HCT116 (cell line): ENCODE data around the gene GAL3ST3. TPM values are rescaled to one million over a fixed set of nuclear protein-coding genes. Genes with fewer than 3 reads are reported as not detected.
A peak's percentile ranks its signal among the peaks of the same experiment; 100 is the strongest.

Source experiments
- ATAC-seq: fragments of 200-7000 bp; cut with Tn5 transposase; 2 replicates; pipeline ENCODE4 v1.9.1; 2020; ENCODE audit warnings: mild to moderate bottlenecking, moderate library complexity
- BruUV-seq: library from RNA; stranded (reverse); fragments of 400-500 nt; replicated peaks from 2 replicates; lab custom pipeline; 2021; lab: Mats Ljungman, UMichigan
- CTCF ChIA-PET: fragments of 300-600 bp; sonication (Branson Sonifier 250); formaldehyde crosslinking; loops from one replicate; lab custom pipeline; 2021; ENCODE audit warnings: antibody characterized with exemption; lab: Charles Lee
- POLR2A ChIA-PET: fragments of 300-600, 350-600 bp; sonication (Branson Sonifier 250); formaldehyde crosslinking; loops from one replicate; lab custom pipeline; 2021; ENCODE audit warnings: antibody characterized with exemption; lab: Charles Lee
- RAD21 ChIA-PET, 2 experiments: fragments of 300-600 bp; sonication (Branson Sonifier 250); formaldehyde crosslinking; loops; one replicate each; lab custom pipeline; 2023; ENCODE audit warnings: low total read pairs in 2 of 2; ENCODE audit not compliant: uncharacterized antibody in 2 of 2, unreplicated experiment in 2 of 2, low non-redundant PET in 1 of 2; lab: Charles Lee
- DNase-seq: peaks from one replicate; pipeline ENCODE4 v3.0.0-alpha.2; 2010; ENCODE audit warnings: low read depth, low spot score
- H2AFZ ChIP-seq: fragments of 200-600 bp; shearing (Covaris generic), sonication (generic); 2 replicates; pipeline ENCODE4 v1.6.1; 2017; ENCODE audit warnings: low read depth, mixed run types, mixed read lengths, antibody characterized with exemption, low read length; ENCODE audit not compliant: poor library complexity, severe bottlenecking
- H3K27ac ChIP-seq: 2 replicates; pipeline ENCODE4 v1.5.1; 2012; ENCODE audit warnings: low read depth, low read length
- H3K27me3 ChIP-seq: fragments of 200-600 bp; sonication (generic); 2 replicates; pipeline ENCODE4 v1.6.1; 2016; ENCODE audit warnings: mixed run types, low read length, mixed read lengths; ENCODE audit not compliant: insufficient read depth
- H3K36me3 ChIP-seq, 2 experiments: fragments of 200-500 bp in 1 of 2; fragments of 200-600 bp in 1 of 2; sonication (Bioruptor generic) in 1 of 2; sonication (generic) in 1 of 2; 2 replicates each; pipeline versions ENCODE4 v1.5.1 to v1.6.1; 2014 to 2016; ENCODE audit warnings: low read length in 2 of 2, inconsistent platforms in 1 of 2, mixed read lengths in 1 of 2, mixed run types in 1 of 2; ENCODE audit not compliant: insufficient read depth in 2 of 2, control insufficient read depth in 1 of 2
- H3K4me1 ChIP-seq, 2 experiments: fragments of 200-600 bp in 1 of 2; sonication (generic) in 1 of 2; 2 replicates each; pipeline versions ENCODE4 v1.5.1 to v1.6.1; 2012 to 2017; ENCODE audit warnings: low read length in 2 of 2, inconsistent platforms in 1 of 2, mild to moderate bottlenecking in 1 of 2, mixed read lengths in 1 of 2, mixed run types in 1 of 2, moderate library complexity in 1 of 2; ENCODE audit not compliant: insufficient read depth in 2 of 2, control insufficient read depth in 1 of 2
- H3K4me2 ChIP-seq: fragments of 200-600 bp; sonication (generic); 2 replicates; pipeline ENCODE4 v1.6.1; 2017; ENCODE audit warnings: mixed run types, low read length, mixed read lengths
- H3K4me3 ChIP-seq, 2 experiments: fragments of 200-600 bp in 1 of 2; sonication (generic) in 1 of 2; replicated peaks in 1 of 2; 2 replicates each; pipeline ENCODE4 v1.5.1; 2011 to 2016; ENCODE audit warnings: low read length in 2 of 2, control low read depth in 1 of 2, low read depth in 1 of 2, mild to moderate bottlenecking in 1 of 2, mixed read lengths in 1 of 2, mixed run types in 1 of 2
- H3K79me2 ChIP-seq: fragments of 200-600 bp; sonication (generic); 2 replicates; pipeline ENCODE4 v1.6.1; 2017; ENCODE audit warnings: mild to moderate bottlenecking, mixed run types, low read length, moderate library complexity, mixed read lengths; ENCODE audit not compliant: insufficient read depth
- H3K9ac ChIP-seq: fragments of 200-600 bp; sonication (generic); 2 replicates; pipeline ENCODE4 v1.6.1; 2016; ENCODE audit warnings: low read length, mixed read lengths
- H3K9me2 ChIP-seq: fragments of 200-600 bp; sonication (generic), shearing (Covaris generic); 2 replicates; pipeline ENCODE4 v1.6.1; 2017; ENCODE audit warnings: mixed run types, mild to moderate bottlenecking, moderate library complexity; ENCODE audit not compliant: insufficient read depth
- H3K9me3 ChIP-seq, 2 experiments: fragments of 200-500 bp in 1 of 2; fragments of 200-600 bp in 1 of 2; sonication (Bioruptor generic) in 1 of 2; sonication (generic) in 1 of 2; 2 replicates each; pipeline ENCODE4 v1.6.1; 2014 to 2017; ENCODE audit warnings: low read length in 2 of 2, mixed read lengths in 2 of 2, inconsistent platforms in 1 of 2, low read depth in 1 of 2, mild to moderate bottlenecking in 1 of 2, mixed run types in 1 of 2, moderate library complexity in 1 of 2; ENCODE audit not compliant: control insufficient read depth in 1 of 2, insufficient read depth in 1 of 2
- H4K20me1 ChIP-seq: fragments of 200-600 bp; sonication (generic), shearing (Covaris generic); 2 replicates; pipeline ENCODE4 v1.6.1; 2017; ENCODE audit warnings: mixed run types, mild to moderate bottlenecking, moderate library complexity; ENCODE audit not compliant: insufficient read depth
- intact Hi-C: fragments of 100-400 bp; cut with micrococcal nuclease; formaldehyde crosslinking; loops from 2 replicates; pipeline ENCODE4 v1.10.0; 2022
- total RNA-seq: library from RNA; stranded (reverse); gene quantifications from one replicate; pipeline ENCODE4 v1.2.1, GENCODE V29; 2021; ENCODE audit not compliant: unreplicated experiment
- TF ChIP-seq, protein P1 (sequence below): IDR thresholded peaks from 2 replicates; pipeline ENCODE4 v1.6.1; 2012
- TF ChIP-seq, protein P2 (sequence below), 3 experiments: fragments of 200-600 bp in 1 of 3; sonication (generic) in 1 of 3; IDR thresholded peaks in 2 of 3; conservative IDR thresholded peaks in 1 of 3; 2 replicates each; pipeline ENCODE4 v1.5.1; 2012 to 2017; ENCODE audit warnings: low read depth in 2 of 3, low read length in 2 of 3, antibody characterized with exemption in 1 of 3, borderline replicate concordance in 1 of 3, control low read depth in 1 of 3, mild to moderate bottlenecking in 1 of 3, mixed read lengths in 1 of 3, mixed run types in 1 of 3, moderate library complexity in 1 of 3; ENCODE audit not compliant: insufficient read depth in 1 of 3

GAL3ST3 gene
- total RNA-seq, 1 experiment from 2014 or later, result not detected

DNA sequence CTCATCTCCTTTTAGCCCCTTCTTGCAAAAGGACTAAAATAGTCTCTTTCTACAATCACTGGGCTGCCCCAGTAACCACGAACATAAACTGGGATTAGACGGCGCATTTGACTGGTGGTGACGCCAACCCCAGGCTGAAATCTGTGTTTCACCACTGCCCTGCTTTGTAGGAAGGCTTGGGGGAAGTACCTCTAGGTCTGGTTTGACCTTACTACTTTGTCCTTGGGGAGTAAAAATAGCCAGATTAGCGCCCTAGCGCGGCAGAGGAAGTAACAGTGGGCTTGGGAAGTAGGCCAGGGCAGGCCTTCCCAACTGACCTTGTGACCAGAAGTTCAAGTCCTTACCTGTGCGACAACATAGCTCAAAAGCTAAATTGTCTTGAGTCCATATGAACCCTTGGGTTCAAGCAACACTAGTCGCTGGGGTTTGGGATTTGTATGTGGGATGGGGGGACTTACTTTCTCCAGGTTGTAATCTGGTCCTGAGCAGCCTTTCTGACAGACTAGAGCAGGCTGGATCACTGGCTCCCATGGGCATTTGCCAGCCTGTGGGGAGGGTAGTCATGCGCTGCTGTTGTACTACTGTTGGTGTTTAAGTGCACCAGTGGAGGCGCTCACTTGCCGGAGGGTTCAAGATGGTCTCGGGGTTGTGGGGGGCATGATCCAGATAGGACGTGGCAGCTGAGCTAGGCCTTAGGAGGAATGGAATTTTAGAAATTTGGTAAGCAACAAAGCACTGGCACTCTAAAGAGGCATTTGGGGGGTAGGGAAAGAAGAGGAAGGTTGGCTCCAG, 20.2 kb upstream of the GAL3ST3 start:
- POLR2A ChIA-PET, result interaction anchor here (0.6 kb wide), 1 partner anchor 54 kb away, joined by 3 read pairs; no protein-coding TSS in a partner anchor

More for the DNA sequence above, 20.2 kb upstream of the GAL3ST3 start:
- Histone ChIP-seq H3K79me2 (peaks cover 50% of the 10 kb centered on the region), H3K27ac (peak overlapping the region; percentile 89), H3K9me2 (no peaks in the 10 kb centered on the region), H3K27me3 (no peaks in the 10 kb centered on the region), H4K20me1 (no peaks in the 10 kb centered on the region), H3K9ac (peak overlapping the region; percentile 50), H3K9me3 (no peaks in the 10 kb centered on the region), H3K36me3 (peaks cover 27 to 38% of the 10 kb centered on the region in 2 experiments; a peak in 3 of 4 replicates), H3K4me1 (peaks cover 10 to 21% of the 10 kb centered on the region in 2 experiments), H3K4me2 (peak overlapping the region; percentile 79), H2AFZ (no peak overlapping the region), H3K4me3 (peak overlapping the region; percentile 33 to 54)
- ATAC-seq (peak; percentile 12), DNase-seq (no peak)
- CTCF ChIA-PET, result interaction anchor here (1.0 to 2.0 kb wide), 5 partner anchors 12 to 191 kb away, joined by 3 to 11 read pairs (median 6); no protein-coding TSS in a partner anchor
- TF ChIP-seq, protein P1, sequence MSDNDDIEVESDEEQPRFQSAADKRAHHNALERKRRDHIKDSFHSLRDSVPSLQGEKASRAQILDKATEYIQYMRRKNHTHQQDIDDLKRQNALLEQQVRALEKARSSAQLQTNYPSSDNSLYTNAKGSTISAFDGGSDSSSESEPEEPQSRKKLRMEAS, result no peak
- TF ChIP-seq, protein P2, sequence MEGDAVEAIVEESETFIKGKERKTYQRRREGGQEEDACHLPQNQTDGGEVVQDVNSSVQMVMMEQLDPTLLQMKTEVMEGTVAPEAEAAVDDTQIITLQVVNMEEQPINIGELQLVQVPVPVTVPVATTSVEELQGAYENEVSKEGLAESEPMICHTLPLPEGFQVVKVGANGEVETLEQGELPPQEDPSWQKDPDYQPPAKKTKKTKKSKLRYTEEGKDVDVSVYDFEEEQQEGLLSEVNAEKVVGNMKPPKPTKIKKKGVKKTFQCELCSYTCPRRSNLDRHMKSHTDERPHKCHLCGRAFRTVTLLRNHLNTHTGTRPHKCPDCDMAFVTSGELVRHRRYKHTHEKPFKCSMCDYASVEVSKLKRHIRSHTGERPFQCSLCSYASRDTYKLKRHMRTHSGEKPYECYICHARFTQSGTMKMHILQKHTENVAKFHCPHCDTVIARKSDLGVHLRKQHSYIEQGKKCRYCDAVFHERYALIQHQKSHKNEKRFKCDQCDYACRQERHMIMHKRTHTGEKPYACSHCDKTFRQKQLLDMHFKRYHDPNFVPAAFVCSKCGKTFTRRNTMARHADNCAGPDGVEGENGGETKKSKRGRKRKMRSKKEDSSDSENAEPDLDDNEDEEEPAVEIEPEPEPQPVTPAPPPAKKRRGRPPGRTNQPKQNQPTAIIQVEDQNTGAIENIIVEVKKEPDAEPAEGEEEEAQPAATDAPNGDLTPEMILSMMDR (IDR thresholded peaks at IDR 0.05 in 2 of 3, conservative IDR thresholded peaks at IDR 0.05 in 1 of 3; ENCODE audit: borderline replicate concordance in 1 of 3, insufficient read depth in 1 of 3, low read depth in 2 of 3, low read length in 2 of 3), result 0 out of 6 replicates have a peak, but pooled peaks of 1 of the 3 experiments have one; percentile 19
- intact Hi-C loops, result loop anchor here (2.0 kb wide), 1 partner anchor 66 kb away; no protein-coding TSS in a partner anchor
- RAD21 ChIA-PET, result no interaction called here
- no TSS peak for BruUV-seq
